Measurements from ENCODE around the gene RASD1.

GRCh38 chr17:17520599-17521232 is 24.5 kb upstream of the RASD1 start:
- TF ChIP-seq PAX5 (IDR thresholded peaks at IDR 0.05; ENCODE audit: insufficient read depth, low read length, severe bottlenecking) (no peak), POLR2A (IDR thresholded peaks at IDR 0.05; ENCODE audit: low read depth, low read length) (no peak), SPI1 (IDR thresholded peaks at IDR 0.05; ENCODE audit: low read depth, low read length) (no peak)

Measured in GM12891 (cell line).